ENCODE data around the gene RYR2. TPM values are rescaled to one million over a fixed set of nuclear protein-coding genes. Genes with fewer than 3 reads are reported as not detected.

Gene RYR2
- total RNA-seq, 4 donors from 2014 or later: 0.23 to 4.6 (median 0.89) TPM

DNA sequence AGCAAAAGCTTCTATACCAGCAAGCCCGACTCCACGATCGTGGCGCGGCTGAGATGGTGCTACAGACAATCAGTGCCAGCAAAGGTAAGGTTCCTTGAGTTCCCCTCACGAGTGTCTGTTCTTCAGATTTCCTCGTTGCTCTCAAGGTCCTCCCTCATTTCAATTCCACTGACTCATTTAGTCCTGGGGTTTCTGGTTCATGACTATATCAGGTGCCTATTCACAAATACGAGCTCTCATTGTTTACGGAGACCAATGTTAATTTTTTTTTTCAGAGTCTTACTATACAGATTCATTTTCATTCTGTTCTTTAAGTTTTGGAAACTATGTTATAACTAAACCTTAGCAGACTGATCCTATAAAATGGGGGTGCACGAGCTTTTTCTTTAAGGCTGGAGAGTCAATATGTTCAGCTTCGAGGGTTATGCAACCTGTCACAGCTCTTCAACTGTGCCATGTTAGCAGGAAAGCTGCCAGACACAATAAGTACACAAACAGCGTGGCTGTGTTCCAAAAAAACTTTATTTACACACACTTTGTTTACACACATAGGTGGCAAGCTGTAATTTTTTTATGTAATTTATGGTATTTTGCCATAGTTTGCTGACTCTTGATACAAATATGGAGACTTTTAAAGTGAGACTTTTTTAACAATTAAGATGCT is 714.5 kb downstream of the RYR2 start:
- H3K4me1 ChIP-seq: no peaks in the 10 kb centered on the region
- no peaks in the 10 kb centered on the region for H3K9me3 ChIP-seq
- DNase-seq: no peak
- intact Hi-C loops (cut with DNase I): no loop called here
- no peaks in the 10 kb centered on the region for H3K36me3 ChIP-seq
- H3K27me3 ChIP-seq: no peaks in the 10 kb centered on the region
- TF ChIP-seq, protein P1, sequence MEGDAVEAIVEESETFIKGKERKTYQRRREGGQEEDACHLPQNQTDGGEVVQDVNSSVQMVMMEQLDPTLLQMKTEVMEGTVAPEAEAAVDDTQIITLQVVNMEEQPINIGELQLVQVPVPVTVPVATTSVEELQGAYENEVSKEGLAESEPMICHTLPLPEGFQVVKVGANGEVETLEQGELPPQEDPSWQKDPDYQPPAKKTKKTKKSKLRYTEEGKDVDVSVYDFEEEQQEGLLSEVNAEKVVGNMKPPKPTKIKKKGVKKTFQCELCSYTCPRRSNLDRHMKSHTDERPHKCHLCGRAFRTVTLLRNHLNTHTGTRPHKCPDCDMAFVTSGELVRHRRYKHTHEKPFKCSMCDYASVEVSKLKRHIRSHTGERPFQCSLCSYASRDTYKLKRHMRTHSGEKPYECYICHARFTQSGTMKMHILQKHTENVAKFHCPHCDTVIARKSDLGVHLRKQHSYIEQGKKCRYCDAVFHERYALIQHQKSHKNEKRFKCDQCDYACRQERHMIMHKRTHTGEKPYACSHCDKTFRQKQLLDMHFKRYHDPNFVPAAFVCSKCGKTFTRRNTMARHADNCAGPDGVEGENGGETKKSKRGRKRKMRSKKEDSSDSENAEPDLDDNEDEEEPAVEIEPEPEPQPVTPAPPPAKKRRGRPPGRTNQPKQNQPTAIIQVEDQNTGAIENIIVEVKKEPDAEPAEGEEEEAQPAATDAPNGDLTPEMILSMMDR (IDR thresholded peaks at IDR 0.05): no peak
- no peak for TF ChIP-seq POLR2A (IDR thresholded peaks at IDR 0.05)
- no peak overlapping the region for H3K27ac ChIP-seq
- H3K4me3 ChIP-seq: no peak overlapping the region
- WGBS, 2 donors: 68 to 76% methylated on average over 12 of the region's 12 CpGs

DNA sequence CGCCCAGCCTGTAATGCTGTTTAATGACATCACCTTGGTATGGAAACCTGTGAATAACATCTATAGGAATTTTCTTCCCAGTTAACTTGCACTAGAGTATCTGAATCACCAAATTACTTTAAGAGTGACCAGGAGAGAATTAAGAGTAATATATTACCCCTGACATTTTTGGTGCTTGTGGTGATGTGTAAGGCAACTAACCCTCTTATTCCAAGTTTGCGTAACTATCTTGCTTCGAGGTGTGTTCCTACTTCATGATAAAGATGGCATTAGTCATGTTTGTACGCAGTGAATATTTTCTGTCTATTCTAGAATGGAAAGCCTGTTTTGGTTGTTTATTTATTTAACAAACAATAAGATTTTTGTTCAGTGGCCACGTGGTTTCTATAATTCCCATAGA is 717.4 kb downstream of the RYR2 start:
- no peak for DNase-seq
- Histone ChIP-seq H3K4me3 (no peak overlapping the region), H3K27ac (no peak overlapping the region), H3K4me1 (no peaks in the 10 kb centered on the region), H3K9me3 (no peaks in the 10 kb centered on the region), H3K27me3 (no peaks in the 10 kb centered on the region), H3K36me3 (no peaks in the 10 kb centered on the region)
- intact Hi-C loops (cut with DNase I): no loop called here
- TF ChIP-seq POLR2A (IDR thresholded peaks at IDR 0.05): no peak
- TF ChIP-seq, protein P1 (IDR thresholded peaks at IDR 0.05): no peak
- WGBS, 2 donors: 67 to 74% methylated on average over 5 of the region's 5 CpGs

DNA sequence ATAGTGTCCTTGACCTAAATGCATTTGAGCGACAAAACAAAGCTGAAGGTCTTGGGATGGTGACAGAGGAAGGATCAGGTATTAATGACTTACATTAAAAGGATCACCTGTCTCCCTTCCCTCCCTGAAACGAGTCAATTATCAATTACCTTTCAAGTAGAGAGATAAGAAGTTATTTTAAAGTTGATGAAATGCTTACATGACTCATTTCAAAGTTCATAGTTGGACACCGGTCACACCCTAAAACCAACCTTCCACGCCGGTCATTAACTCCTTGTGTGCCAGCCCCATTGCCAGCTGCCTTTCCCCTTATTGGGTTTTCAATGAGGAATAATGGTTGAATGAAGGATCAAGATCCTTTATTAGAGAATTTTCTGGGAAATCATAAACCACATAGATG is 719.0 kb downstream of the RYR2 start:
- no peak for DNase-seq
- H3K27ac ChIP-seq: no peak overlapping the region
- no peak overlapping the region for H3K4me3 ChIP-seq
- intact Hi-C loops (cut with DNase I): no loop called here
- 28 to 46% methylated on average over 5 of the region's 5 CpGs for WGBS, 2 donors
- no peak for TF ChIP-seq POLR2A (IDR thresholded peaks at IDR 0.05)
- TF ChIP-seq, protein P1 (IDR thresholded peaks at IDR 0.05): no peak
- no peaks in the 10 kb centered on the region for H3K4me1 ChIP-seq
- H3K36me3 ChIP-seq: no peaks in the 10 kb centered on the region
- H3K9me3 ChIP-seq: no peaks in the 10 kb centered on the region
- no peaks in the 10 kb centered on the region for H3K27me3 ChIP-seq

DNA sequence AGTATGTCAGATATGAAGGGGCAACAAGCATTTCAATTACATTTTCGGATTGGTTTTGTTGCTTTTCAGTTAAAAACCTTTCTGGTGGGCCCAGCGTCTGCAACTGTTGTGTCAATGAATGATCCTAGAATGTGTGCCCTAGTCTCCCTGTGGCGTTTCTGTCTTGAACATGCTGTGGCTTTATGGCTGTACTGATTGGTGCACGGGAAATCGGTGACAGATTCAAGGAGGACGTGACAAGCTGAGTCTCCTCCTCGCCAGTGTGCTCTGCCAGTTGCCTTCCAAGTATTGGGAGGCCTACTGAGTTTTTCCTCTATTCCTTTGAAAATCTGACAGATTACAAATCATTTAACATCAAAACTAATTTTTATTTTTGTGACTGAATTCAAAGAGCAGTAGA is 721.2 kb downstream of the RYR2 start:
- intact Hi-C loops (cut with DNase I): no loop called here
- WGBS, 2 donors: 63 to 82% methylated on average over 7 of the region's 7 CpGs

DNA sequence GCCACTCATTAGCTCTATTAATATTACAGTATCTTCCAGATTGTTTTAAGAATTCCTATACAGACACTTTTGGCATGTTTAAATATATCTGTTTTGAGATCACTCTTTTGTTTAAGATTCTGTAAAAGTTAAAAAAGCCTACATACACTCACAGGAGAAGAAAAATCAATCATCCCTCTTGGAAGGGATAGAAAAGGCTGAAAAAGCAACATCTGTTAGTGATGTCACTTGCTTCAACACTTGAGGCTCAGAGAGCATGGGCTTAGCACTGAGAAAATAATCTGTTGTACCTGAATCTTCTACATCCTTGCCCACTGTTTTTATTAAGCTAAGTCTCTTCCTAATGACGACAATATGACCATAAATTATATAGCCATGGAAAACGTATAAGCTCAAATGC is 721.8 kb downstream of the RYR2 start:
- Histone ChIP-seq H3K27me3 (no peaks in the 10 kb centered on the region), H3K4me3 (no peak overlapping the region), H3K9me3 (no peaks in the 10 kb centered on the region), H3K27ac (no peak overlapping the region), H3K36me3 (no peaks in the 10 kb centered on the region), H3K4me1 (no peaks in the 10 kb centered on the region)
- intact Hi-C loops (cut with DNase I): no loop called here
- WGBS, 2 donors: 29 to 58% methylated on average over 2 of the region's 2 CpGs
- no peak for DNase-seq
- TF ChIP-seq, protein P1 (IDR thresholded peaks at IDR 0.05): no peak
- TF ChIP-seq POLR2A (IDR thresholded peaks at IDR 0.05): no peak

More for the DNA sequence above, 721.2 kb downstream of the RYR2 start:
- Histone ChIP-seq H3K27ac (no peak overlapping the region), H3K36me3 (no peaks in the 10 kb centered on the region), H3K9me3 (no peaks in the 10 kb centered on the region), H3K4me3 (no peak overlapping the region), H3K27me3 (no peaks in the 10 kb centered on the region), H3K4me1 (no peaks in the 10 kb centered on the region)
- no peak for DNase-seq
- TF ChIP-seq POLR2A (IDR thresholded peaks at IDR 0.05): no peak
- TF ChIP-seq, protein P1 (IDR thresholded peaks at IDR 0.05): no peak

All from esophagus squamous epithelium (tissue), 5 donors.